HepG2 (cell line): ENCODE data around the gene MYBPC2. TPM values are rescaled to one million over a fixed set of nuclear protein-coding genes. Genes with fewer than 3 reads are reported as not detected.

Experiments
- AGO2 ChIP-seq: fragments of 200-400 bp; formaldehyde crosslinking; optimal IDR thresholded peaks from 2 replicates; pipeline ENCODE3; 2017; ENCODE audit warnings: mild to moderate bottlenecking, low read depth, low read length, moderate library complexity
- ATF7-NPFF ChIP-seq: sonication (generic); formaldehyde crosslinking; IDR thresholded peaks from 2 replicates; pipeline ENCODE4 v1.8.1; 2023; ENCODE audit warnings: mild to moderate bottlenecking, low read depth, missing genetic modification reagents, moderate library complexity
- CEBPG ChIP-seq: IDR thresholded peaks from 2 replicates; pipeline ENCODE4 v1.6.1; 2016
- CHCHD3 ChIP-seq: sonication (generic); formaldehyde crosslinking; IDR thresholded peaks from 2 replicates; pipeline ENCODE4 v1.8.0; 2022; ENCODE audit warnings: mild to moderate bottlenecking, missing genetic modification reagents, moderate library complexity
- HDAC1 ChIP-seq: sonication (generic); formaldehyde crosslinking; IDR thresholded peaks from 2 replicates; pipeline ENCODE4 v1.5.1; 2020; ENCODE audit warnings: mild to moderate bottlenecking, missing genetic modification reagents
- MED13 ChIP-seq: sonication (generic); formaldehyde crosslinking; IDR thresholded peaks from 2 replicates; pipeline ENCODE4 v1.5.0; 2020; ENCODE audit warnings: missing genetic modification reagents
- MXD4 ChIP-seq: IDR thresholded peaks from 2 replicates; pipeline ENCODE4 v1.6.1; 2016; ENCODE audit warnings: mild to moderate bottlenecking, missing biosample characterization, missing genetic modification reagents
- PATZ1 ChIP-seq: sonication (generic); formaldehyde crosslinking; IDR thresholded peaks from 2 replicates; pipeline ENCODE4 v1.4.0; 2020; ENCODE audit warnings: missing genetic modification reagents
- RFXAP ChIP-seq: sonication (generic); formaldehyde crosslinking; IDR thresholded peaks from 2 replicates; pipeline ENCODE4 v1.4.0; 2020; ENCODE audit warnings: missing genetic modification reagents, borderline replicate concordance
- SALL1 ChIP-seq: sonication (generic); formaldehyde crosslinking; IDR thresholded peaks from 2 replicates; pipeline ENCODE4 v1.8.0; 2022; ENCODE audit warnings: mild to moderate bottlenecking, missing genetic modification reagents
- ZFP36L1 ChIP-seq: sonication (generic); formaldehyde crosslinking; IDR thresholded peaks from 2 replicates; pipeline ENCODE4 v1.8.0; 2022; ENCODE audit warnings: mild to moderate bottlenecking, missing genetic modification reagents, moderate library complexity
- ZMYM4 ChIP-seq: sonication (generic); formaldehyde crosslinking; IDR thresholded peaks from 2 replicates; pipeline ENCODE4 v1.8.1; 2023; ENCODE audit warnings: mild to moderate bottlenecking, missing genetic modification reagents
- ZNF10 ChIP-seq: sonication (generic); formaldehyde crosslinking; IDR thresholded peaks from 2 replicates; pipeline ENCODE4 v1.4.0; 2020; ENCODE audit warnings: mild to moderate bottlenecking, low read depth, missing genetic modification reagents, borderline replicate concordance
- ZNF136 ChIP-seq: sonication (generic); formaldehyde crosslinking; IDR thresholded peaks from 2 replicates; pipeline ENCODE4 v1.8.1; 2022; ENCODE audit warnings: low read depth, mild to moderate bottlenecking, moderate library complexity, missing genetic modification reagents
- ZNF572 ChIP-seq: sonication (generic); formaldehyde crosslinking; IDR thresholded peaks from 2 replicates; pipeline ENCODE4 v1.5.1; 2020; ENCODE audit warnings: mild to moderate bottlenecking, missing genetic modification reagents
- ZNF652 ChIP-seq: IDR thresholded peaks from 2 replicates; pipeline ENCODE4 v1.6.1; 2016; ENCODE audit warnings: low read depth, borderline replicate concordance
- ZNF776 ChIP-seq: sonication (generic); formaldehyde crosslinking; IDR thresholded peaks from 2 replicates; pipeline ENCODE4 v1.4.0; 2020; ENCODE audit warnings: mild to moderate bottlenecking, missing genetic modification reagents
- polyA plus RNA-seq, 8 experiments: library from polyadenylated mRNA; depleted of rRNA in 3 of 8; stranded (reverse) in 7 of 8; unstranded in 1 of 8; fragments of >200 nt; fragmentation: Illumina TruSeq in 4 of 8; extraction: Trizol in 4 of 8; gene quantifications; 2 replicates each; pipeline versions ENCODE4 v1.2.1 to v1.2.3, GENCODE V29; 2011 to 2016; ENCODE audit warnings: low read depth in 4 of 8, missing spikeins in 1 of 8, mixed read lengths in 1 of 8; ENCODE audit not compliant: insufficient read depth in 1 of 8
- total RNA-seq, 5 experiments: library from RNA; depleted of rRNA; stranded (reverse); fragments of >200 nt; fragmentation: Illumina TruSeq; extraction: Trizol; gene quantifications; 2 replicates each; pipeline ENCODE4 v1.2.3, GENCODE V29; 2016; ENCODE audit warnings: low read depth in 1 of 5
- TF ChIP-seq, protein P1 (sequence below): IDR thresholded peaks from 2 replicates; pipeline ENCODE4 v1.6.1; 2016; ENCODE audit warnings: missing genetic modification reagents, missing compliant biosample characterization
- TF ChIP-seq, protein P2 (sequence below): IDR thresholded peaks from 2 replicates; pipeline ENCODE4 v1.6.1; 2016; ENCODE audit warnings: missing compliant biosample characterization, missing genetic modification reagents, borderline replicate concordance
- TF ChIP-seq, protein P3 (sequence below): sonication (generic); formaldehyde crosslinking; IDR thresholded peaks from 2 replicates; pipeline ENCODE4 v1.4.0; 2020; ENCODE audit warnings: missing genetic modification reagents
- TF ChIP-seq, protein P4 (sequence below): sonication (generic); IDR thresholded peaks from 2 replicates; pipeline ENCODE4 v1.6.1; 2016; ENCODE audit warnings: low read depth, borderline replicate concordance
- TF ChIP-seq, protein P5 (sequence below): sonication (generic); formaldehyde crosslinking; IDR thresholded peaks from 2 replicates; pipeline ENCODE4 v1.4.0; 2020; ENCODE audit warnings: missing genetic modification reagents, borderline replicate concordance

The MYBPC2 gene
- total and polyA plus RNA-seq, 2 of the 13 experiments (the other 11 are each of a cell fraction or from before 2014, with no cell fraction given) = not detected

GRCh38 chr19:50383852-50384684, 48.6 kb upstream of the MYBPC2 start, which contains the start of gene POLD1 (continued):
- TF ChIP-seq PATZ1 (CRISPR knock-in tag) (peak; percentile 47; the same call in 1 of the 2 replicates), HDAC1 (CRISPR knock-in tag) (peak; percentile 90), ZNF572 (no peak), ZNF136 (CRISPR knock-in tag) (peak; percentile 96; the same call in 1 of the 2 replicates), ZNF776 (CRISPR knock-in tag) (0 out of 2 replicates have a peak, but pooled peaks have one; percentile 53), SALL1 (CRISPR knock-in tag) (peak; percentile 65; the same call in 1 of the 2 replicates), ZFP36L1 (CRISPR knock-in tag) (peak; percentile 80; the same call in 1 of the 2 replicates), CEBPG (CRISPR knock-in tag) (no peak), RFXAP (CRISPR knock-in tag) (peak; percentile 51; the same call in 1 of the 2 replicates), MXD4 (CRISPR knock-in tag) (peak; percentile 13; the same call in 1 of the 2 replicates), CHCHD3 (CRISPR knock-in tag) (no peak), ATF7-NPFF (CRISPR knock-in tag) (peak; percentile 72), ZNF652 (CRISPR knock-in tag) (no peak), AGO2 (peak; percentile 97), MED13 (CRISPR knock-in tag) (peak; percentile 73; the same call in 1 of the 2 replicates), ZMYM4 (CRISPR knock-in tag) (peak; percentile 13; the same call in 1 of the 2 replicates), ZNF10 (CRISPR knock-in tag) (no peak)
- TF ChIP-seq, protein P1, sequence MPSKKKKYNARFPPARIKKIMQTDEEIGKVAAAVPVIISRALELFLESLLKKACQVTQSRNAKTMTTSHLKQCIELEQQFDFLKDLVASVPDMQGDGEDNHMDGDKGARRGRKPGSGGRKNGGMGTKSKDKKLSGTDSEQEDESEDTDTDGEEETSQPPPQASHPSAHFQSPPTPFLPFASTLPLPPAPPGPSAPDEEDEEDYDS (CRISPR knock-in tag) = peak; percentile 85
- TF ChIP-seq, protein P2, sequence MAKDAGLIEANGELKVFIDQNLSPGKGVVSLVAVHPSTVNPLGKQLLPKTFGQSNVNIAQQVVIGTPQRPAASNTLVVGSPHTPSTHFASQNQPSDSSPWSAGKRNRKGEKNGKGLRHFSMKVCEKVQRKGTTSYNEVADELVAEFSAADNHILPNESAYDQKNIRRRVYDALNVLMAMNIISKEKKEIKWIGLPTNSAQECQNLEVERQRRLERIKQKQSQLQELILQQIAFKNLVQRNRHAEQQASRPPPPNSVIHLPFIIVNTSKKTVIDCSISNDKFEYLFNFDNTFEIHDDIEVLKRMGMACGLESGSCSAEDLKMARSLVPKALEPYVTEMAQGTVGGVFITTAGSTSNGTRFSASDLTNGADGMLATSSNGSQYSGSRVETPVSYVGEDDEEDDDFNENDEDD = peak; percentile 97
- TF ChIP-seq, protein P3, sequence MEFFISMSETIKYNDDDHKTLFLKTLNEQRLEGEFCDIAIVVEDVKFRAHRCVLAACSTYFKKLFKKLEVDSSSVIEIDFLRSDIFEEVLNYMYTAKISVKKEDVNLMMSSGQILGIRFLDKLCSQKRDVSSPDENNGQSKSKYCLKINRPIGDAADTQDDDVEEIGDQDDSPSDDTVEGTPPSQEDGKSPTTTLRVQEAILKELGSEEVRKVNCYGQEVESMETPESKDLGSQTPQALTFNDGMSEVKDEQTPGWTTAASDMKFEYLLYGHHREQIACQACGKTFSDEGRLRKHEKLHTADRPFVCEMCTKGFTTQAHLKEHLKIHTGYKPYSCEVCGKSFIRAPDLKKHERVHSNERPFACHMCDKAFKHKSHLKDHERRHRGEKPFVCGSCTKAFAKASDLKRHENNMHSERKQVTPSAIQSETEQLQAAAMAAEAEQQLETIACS = peak; percentile 82
- TF ChIP-seq, protein P4, sequence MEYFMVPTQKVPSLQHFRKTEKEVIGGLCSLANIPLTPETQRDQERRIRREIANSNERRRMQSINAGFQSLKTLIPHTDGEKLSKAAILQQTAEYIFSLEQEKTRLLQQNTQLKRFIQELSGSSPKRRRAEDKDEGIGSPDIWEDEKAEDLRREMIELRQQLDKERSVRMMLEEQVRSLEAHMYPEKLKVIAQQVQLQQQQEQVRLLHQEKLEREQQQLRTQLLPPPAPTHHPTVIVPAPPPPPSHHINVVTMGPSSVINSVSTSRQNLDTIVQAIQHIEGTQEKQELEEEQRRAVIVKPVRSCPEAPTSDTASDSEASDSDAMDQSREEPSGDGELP = peak; percentile 65
- TF ChIP-seq, protein P5, sequence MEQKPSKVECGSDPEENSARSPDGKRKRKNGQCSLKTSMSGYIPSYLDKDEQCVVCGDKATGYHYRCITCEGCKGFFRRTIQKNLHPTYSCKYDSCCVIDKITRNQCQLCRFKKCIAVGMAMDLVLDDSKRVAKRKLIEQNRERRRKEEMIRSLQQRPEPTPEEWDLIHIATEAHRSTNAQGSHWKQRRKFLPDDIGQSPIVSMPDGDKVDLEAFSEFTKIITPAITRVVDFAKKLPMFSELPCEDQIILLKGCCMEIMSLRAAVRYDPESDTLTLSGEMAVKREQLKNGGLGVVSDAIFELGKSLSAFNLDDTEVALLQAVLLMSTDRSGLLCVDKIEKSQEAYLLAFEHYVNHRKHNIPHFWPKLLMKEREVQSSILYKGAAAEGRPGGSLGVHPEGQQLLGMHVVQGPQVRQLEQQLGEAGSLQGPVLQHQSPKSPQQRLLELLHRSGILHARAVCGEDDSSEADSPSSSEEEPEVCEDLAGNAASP (CRISPR knock-in tag) = no peak
